Astrocyte (in vitro differentiated cells and primary cell): ENCODE results near the gene NCR3LG1.

Experiments
- CTCF ChIP-seq: IDR thresholded peaks from 2 replicates; pipeline ENCODE4 v1.5.1; 2011; ENCODE audit warnings: low read depth, mild to moderate bottlenecking, inconsistent platforms, low read length, moderate library complexity; ENCODE audit not compliant: insufficient read depth
- EZH2 ChIP-seq: IDR thresholded peaks from 2 replicates; pipeline ENCODE4 v1.6.1; 2012; ENCODE audit warnings: mild to moderate bottlenecking, low read length, inconsistent platforms; ENCODE audit not compliant: insufficient read depth

- TF ChIP-seq CTCF (no peak), EZH2 (no peak)
These were observed 8.3 kb upstream of the NCR3LG1 start for GRCh38 chr11:17343257-17343656.
